Measurements from ENCODE around the gene JUN. TPM values are rescaled to one million over a fixed set of nuclear protein-coding genes. Genes with fewer than 3 reads are reported as not detected.

Gene JUN
- total and polyA plus RNA-seq, 2 of the 4 experiments (the other 2 are of a cell fraction), result 46.6 to 89.1 TPM

- POLR2A ChIA-PET (ENCODE audit: unreplicated experiment), result no interaction called here
- no peak overlapping the region for H3K27ac ChIP-seq (ENCODE audit: insufficient read depth, low read length)
- no peak overlapping the region for H3K4ac ChIP-seq (ENCODE audit: low read depth, low read length)
- H3K18ac ChIP-seq (ENCODE audit: low read depth, low read length), result no peak overlapping the region
- no peak overlapping the region for H3K9ac ChIP-seq (ENCODE audit: low read depth, low read length)
- H3K14ac ChIP-seq (replicated peaks; ENCODE audit: low read depth, low read length), result no peak overlapping the region
- no peak overlapping the region for H4K91ac ChIP-seq (ENCODE audit: insufficient read depth, low read depth, low read length)
- H3K79me1 ChIP-seq (ENCODE audit: low read depth in 1 of 2, low read length in 2 of 2), result no peaks in the 10 kb centered on the region
- no peak overlapping the region for H3K56ac ChIP-seq (ENCODE audit: extremely low read depth, insufficient read depth, low read length)
- no peak overlapping the region for H2BK120ac ChIP-seq (ENCODE audit: low read depth, low read length)
- no peak overlapping the region for H2BK5ac ChIP-seq (ENCODE audit: low read depth, low read length, poor library complexity, severe bottlenecking)
- no peak overlapping the region for H4K8ac ChIP-seq (ENCODE audit: low read depth in 2 of 2, low read length in 2 of 2)
- in situ Hi-C loops (cut with MboI; ENCODE audit: low sequenced_read_pairs), result loop anchor here (25.0 kb wide), 1 partner anchor 496 kb away; the partner anchor contains the start of gene FGGY
- H2AFZ ChIP-seq (replicated peaks; ENCODE audit: low read length, poor library complexity), result no peak overlapping the region
- no peak overlapping the region for H2AK5ac ChIP-seq (ENCODE audit: low read depth, low read length)
- H2AK9ac ChIP-seq (replicated peaks; ENCODE audit: low read depth, low read length, poor library complexity), result no peak overlapping the region
- no peak overlapping the region for H3K23ac ChIP-seq (ENCODE audit: low read depth, low read length)
- DNase-seq (no peak), ATAC-seq (ENCODE audit: low read depth) (no peak)
- H3K27me3 ChIP-seq (ENCODE audit: control insufficient read depth, insufficient read depth, low read length), result no peaks in the 10 kb centered on the region
- TF ChIP-seq CTCF (conservative IDR thresholded peaks at IDR 0.05; ENCODE audit: low read depth, low read length) (no peak), CEBPB (IDR thresholded peaks at IDR 0.05; ENCODE audit: low read depth, low read length) (no peak), POLR2A (IDR thresholded peaks at IDR 0.05; ENCODE audit: low read depth, low read length) (no peak), FOS (IDR thresholded peaks at IDR 0.05; ENCODE audit: low read depth, low read length) (no peak), MAFK (IDR thresholded peaks at IDR 0.05; ENCODE audit: low read depth, low read length) (no peak), CHD1 (IDR thresholded peaks at IDR 0.05; ENCODE audit: low read depth, low read length) (no peak), RFX5 (IDR thresholded peaks at IDR 0.05; ENCODE audit: low read depth, low read length) (no peak)
- no peak overlapping the region for H3K4me3 ChIP-seq (ENCODE audit: insufficient read depth, low read depth, low read length)
- dilution Hi-C loops (cut with HindIII; ENCODE audit: low sequenced_read_pairs, unreplicated experiment), result no loop called here
- H2BK20ac ChIP-seq (ENCODE audit: low read depth, low read length), result no peak overlapping the region
- H3K4me2 ChIP-seq (ENCODE audit: low read depth, low read length), result no peak overlapping the region
- H3K9me3 ChIP-seq (ENCODE audit: control insufficient read depth, insufficient read depth, low read length), result no peaks in the 10 kb centered on the region
- CTCF ChIA-PET, result no interaction called here
- peaks cover 3% of the 10 kb centered on the region; the same call in 1 of the 2 replicates for H3K9me1 ChIP-seq (ENCODE audit: insufficient read depth, low read length)
- no peaks in the 10 kb centered on the region for H3K36me3 ChIP-seq (ENCODE audit: control insufficient read depth, insufficient read depth, low read length)
- no peak overlapping the region for H2BK15ac ChIP-seq (ENCODE audit: low read depth, low read length)
- WGBS, 2 experiments (ENCODE audit: extremely low coverage in 2 of 2, insufficient read length in 1 of 2), result no CpG with 5 or more reads among the region's 1 CpG
- no peaks in the 10 kb centered on the region for H4K20me1 ChIP-seq (ENCODE audit: insufficient read depth, low read length)
- intact Hi-C loops (cut with micrococcal nuclease), result no loop called here
- no TSS peak for BruUV-seq (replicated peaks)
- H3K4me1 ChIP-seq (ENCODE audit: control insufficient read depth, insufficient read depth, low read length), result peaks cover 2% of the 10 kb centered on the region; the same call in 1 of the 2 replicates
- no peak overlapping the region for H4K5ac ChIP-seq (ENCODE audit: low read depth, low read length)
These were observed 7.3 kb upstream of the JUN start for GRCh38 chr1:58791106-58791505.

Data from IMR-90 (cell line).